Endothelial cell of umbilical vein (primary cell): Measurements from ENCODE around the gene ADGRD2.

Experiments used
- EZH2 ChIP-seq: IDR thresholded peaks from 2 replicates; pipeline ENCODE4 v1.6.1; 2012; ENCODE audit warnings: borderline replicate concordance, low read depth, mild to moderate bottlenecking, moderate library complexity, low read length, inconsistent platforms; ENCODE audit not compliant: severe bottlenecking
- JUN ChIP-seq: IDR thresholded peaks from 2 replicates; pipeline ENCODE4 v1.6.1; 2011; ENCODE audit warnings: borderline replicate concordance, low read depth; ENCODE audit not compliant: insufficient read length, insufficient read depth
- MYC ChIP-seq: IDR thresholded peaks from one replicate; pipeline ENCODE4 v1.6.1; 2011; ENCODE audit warnings: mild to moderate bottlenecking, low read depth, low read length
- POLR2A ChIP-seq: IDR thresholded peaks from 2 replicates; pipeline ENCODE4 v1.6.1; 2012; ENCODE audit warnings: low read depth, mild to moderate bottlenecking, control low read depth, low read length
- POLR2AphosphoS5 ChIP-seq: IDR thresholded peaks from 2 replicates; pipeline ENCODE4 v1.6.1; 2012; ENCODE audit warnings: low read depth, mild to moderate bottlenecking, control low read depth, low read length, moderate library complexity; ENCODE audit not compliant: insufficient read depth
- TF ChIP-seq, protein P1 (sequence below), 2 donors: IDR thresholded peaks; 1 replicate in 1 of 2; 2 replicates in 1 of 2; pipeline ENCODE4 v1.5.1; 2011; ENCODE audit warnings: low read length in 2 of 2, mild to moderate bottlenecking in 2 of 2, moderate library complexity in 2 of 2, control low read depth in 1 of 2, inconsistent platforms in 1 of 2, low read depth in 1 of 2; ENCODE audit not compliant: insufficient read depth in 1 of 2; ENCODE audit errors: extremely low read depth in 1 of 2
- TF ChIP-seq, protein P2 (sequence below): IDR thresholded peaks from 2 replicates; pipeline ENCODE4 v1.6.1; 2011; ENCODE audit not compliant: insufficient read depth, insufficient read length

DNA sequence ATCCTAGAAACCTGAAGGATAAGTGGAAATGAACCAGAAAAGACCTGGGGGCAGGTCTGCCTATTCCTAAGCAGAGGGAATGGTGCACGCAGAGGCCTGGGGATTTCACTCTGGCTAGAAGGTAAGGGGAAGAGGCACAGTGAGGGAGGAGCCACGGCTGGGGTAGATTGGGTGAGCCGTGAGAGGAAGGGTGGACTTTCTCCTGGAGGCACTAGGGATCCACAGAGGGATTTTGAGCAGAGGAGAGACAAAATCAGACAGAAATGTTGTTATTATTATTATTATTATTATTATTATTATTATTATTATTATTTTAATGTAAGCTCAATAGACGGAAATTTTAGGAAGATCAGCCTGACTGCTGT is 3.0 kb upstream of the ADGRD2 start:
- TF ChIP-seq, protein P1, sequence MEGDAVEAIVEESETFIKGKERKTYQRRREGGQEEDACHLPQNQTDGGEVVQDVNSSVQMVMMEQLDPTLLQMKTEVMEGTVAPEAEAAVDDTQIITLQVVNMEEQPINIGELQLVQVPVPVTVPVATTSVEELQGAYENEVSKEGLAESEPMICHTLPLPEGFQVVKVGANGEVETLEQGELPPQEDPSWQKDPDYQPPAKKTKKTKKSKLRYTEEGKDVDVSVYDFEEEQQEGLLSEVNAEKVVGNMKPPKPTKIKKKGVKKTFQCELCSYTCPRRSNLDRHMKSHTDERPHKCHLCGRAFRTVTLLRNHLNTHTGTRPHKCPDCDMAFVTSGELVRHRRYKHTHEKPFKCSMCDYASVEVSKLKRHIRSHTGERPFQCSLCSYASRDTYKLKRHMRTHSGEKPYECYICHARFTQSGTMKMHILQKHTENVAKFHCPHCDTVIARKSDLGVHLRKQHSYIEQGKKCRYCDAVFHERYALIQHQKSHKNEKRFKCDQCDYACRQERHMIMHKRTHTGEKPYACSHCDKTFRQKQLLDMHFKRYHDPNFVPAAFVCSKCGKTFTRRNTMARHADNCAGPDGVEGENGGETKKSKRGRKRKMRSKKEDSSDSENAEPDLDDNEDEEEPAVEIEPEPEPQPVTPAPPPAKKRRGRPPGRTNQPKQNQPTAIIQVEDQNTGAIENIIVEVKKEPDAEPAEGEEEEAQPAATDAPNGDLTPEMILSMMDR (IDR thresholded peaks at IDR 0.05; ENCODE audit: extremely low read depth in 1 of 2, insufficient read depth in 1 of 2, low read depth in 1 of 2, low read length in 2 of 2): no peak
- no peak for TF ChIP-seq EZH2
- TF ChIP-seq POLR2A: no peak
- TF ChIP-seq, protein P2, sequence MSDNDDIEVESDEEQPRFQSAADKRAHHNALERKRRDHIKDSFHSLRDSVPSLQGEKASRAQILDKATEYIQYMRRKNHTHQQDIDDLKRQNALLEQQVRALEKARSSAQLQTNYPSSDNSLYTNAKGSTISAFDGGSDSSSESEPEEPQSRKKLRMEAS: no peak
- TF ChIP-seq MYC: no peak
- no peak for TF ChIP-seq POLR2AphosphoS5
- TF ChIP-seq JUN: no peak
